Measurements from ENCODE around the gene ZNF800.

DNA sequence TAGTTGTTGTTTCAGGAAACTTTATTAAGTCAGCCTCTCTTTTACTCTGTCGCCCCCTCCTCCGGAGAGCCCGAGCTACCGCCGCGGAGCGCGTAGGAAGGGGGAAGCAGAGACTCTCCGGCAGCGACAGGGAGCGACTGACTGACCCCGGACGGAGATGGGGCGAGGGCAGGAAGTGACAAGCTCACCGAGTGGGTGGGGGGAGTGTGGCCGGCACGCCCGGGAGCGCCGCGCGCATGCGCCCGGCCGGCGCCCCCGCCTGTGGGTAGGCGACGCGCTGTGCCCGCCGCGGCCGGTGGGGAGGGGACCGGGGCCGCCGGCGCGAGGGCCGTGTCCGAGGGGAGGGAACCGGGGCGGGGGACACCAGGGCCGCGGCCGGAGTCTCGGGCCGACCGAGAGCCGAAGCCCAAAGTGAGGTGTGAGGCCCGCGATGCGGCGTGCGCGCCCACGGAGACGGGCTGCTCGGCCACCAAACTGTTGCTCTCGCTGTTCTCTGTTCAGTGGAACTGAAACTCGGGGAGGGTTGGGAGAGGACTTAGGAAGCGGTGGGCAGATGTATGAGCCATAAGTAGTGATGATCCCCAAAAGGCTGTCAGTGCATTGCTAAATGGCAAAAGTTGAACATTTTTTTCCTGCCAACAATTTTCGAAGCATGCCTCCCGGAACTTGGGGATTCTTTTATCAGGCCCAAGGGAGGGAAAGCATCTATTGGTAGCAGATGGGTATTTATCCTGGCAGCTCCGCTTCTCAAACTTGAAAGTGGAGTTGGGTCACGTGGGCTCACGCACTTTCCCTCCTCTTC, at the start of gene ZNF800:
- TF ChIP-seq, protein P1, sequence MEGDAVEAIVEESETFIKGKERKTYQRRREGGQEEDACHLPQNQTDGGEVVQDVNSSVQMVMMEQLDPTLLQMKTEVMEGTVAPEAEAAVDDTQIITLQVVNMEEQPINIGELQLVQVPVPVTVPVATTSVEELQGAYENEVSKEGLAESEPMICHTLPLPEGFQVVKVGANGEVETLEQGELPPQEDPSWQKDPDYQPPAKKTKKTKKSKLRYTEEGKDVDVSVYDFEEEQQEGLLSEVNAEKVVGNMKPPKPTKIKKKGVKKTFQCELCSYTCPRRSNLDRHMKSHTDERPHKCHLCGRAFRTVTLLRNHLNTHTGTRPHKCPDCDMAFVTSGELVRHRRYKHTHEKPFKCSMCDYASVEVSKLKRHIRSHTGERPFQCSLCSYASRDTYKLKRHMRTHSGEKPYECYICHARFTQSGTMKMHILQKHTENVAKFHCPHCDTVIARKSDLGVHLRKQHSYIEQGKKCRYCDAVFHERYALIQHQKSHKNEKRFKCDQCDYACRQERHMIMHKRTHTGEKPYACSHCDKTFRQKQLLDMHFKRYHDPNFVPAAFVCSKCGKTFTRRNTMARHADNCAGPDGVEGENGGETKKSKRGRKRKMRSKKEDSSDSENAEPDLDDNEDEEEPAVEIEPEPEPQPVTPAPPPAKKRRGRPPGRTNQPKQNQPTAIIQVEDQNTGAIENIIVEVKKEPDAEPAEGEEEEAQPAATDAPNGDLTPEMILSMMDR (IDR thresholded peaks at IDR 0.05), result peak in 1 of 6 experiments; percentile 6
- peak; percentile 77 to 95 for TF ChIP-seq POLR2A (IDR thresholded peaks at IDR 0.05)

Data from thyroid gland (tissue), 4 donors.